ENCODE data around the gene SUMF1. TPM values are rescaled to one million over a fixed set of nuclear protein-coding genes. Genes with fewer than 3 reads are reported as not detected.

SUMF1 gene
- polyA plus RNA-seq, 1 donor (not counting 4 experiments of a cell fraction or from before 2014, with no cell fraction given): 36.1 TPM

DNA sequence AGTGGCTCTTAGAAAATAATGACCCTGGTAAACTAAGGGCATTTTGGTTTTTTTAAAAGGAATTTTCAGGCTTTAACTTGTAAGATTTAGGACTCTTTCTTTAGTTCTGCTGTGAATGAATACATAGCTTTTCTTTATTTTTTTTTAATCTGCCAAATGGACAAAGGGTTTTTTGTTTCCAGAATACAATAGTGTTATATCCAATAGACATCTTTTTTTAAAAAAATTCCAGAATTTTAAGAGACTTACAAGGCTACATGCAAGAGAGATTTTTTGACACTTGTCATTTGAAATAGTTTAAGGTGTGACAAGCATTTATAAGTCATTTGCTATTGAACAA lies 125.8 kb downstream of the SUMF1 start:
- Histone ChIP-seq H3K27me3 (ENCODE audit: control insufficient read depth, extremely low read depth, insufficient read depth, low read length) (no peaks in the 10 kb centered on the region), H3K9me1 (ENCODE audit: control insufficient read depth, extremely low read depth, insufficient read depth, low read length) (no peaks in the 10 kb centered on the region), H3K9ac (ENCODE audit: control insufficient read depth, extremely low read depth, insufficient read depth, low read length) (no peak overlapping the region), H3K27ac (ENCODE audit: control insufficient read depth, insufficient read depth, low read length) (no peak overlapping the region), H2AFZ (ENCODE audit: control insufficient read depth, low read length) (no peak overlapping the region), H3K79me2 (ENCODE audit: control insufficient read depth, insufficient read depth, low read length) (no peaks in the 10 kb centered on the region), H3K4me1 (ENCODE audit: control insufficient read depth, extremely low read depth, insufficient read depth, low read length) (no peaks in the 10 kb centered on the region), H3K4me3 (ENCODE audit: control insufficient read depth in 2 of 3, extremely low read depth in 1 of 3, insufficient read depth in 2 of 3, low read depth in 1 of 3, low read length in 3 of 3) (no peak overlapping the region), H3K4me2 (ENCODE audit: control insufficient read depth, extremely low read depth, insufficient read depth, low read depth, low read length) (no peak overlapping the region), H4K20me1 (ENCODE audit: control insufficient read depth, extremely low read depth, insufficient read depth, low read length) (no peaks in the 10 kb centered on the region), H3K36me3 (ENCODE audit: control insufficient read depth in 2 of 2, extremely low read depth in 1 of 2, insufficient read depth in 2 of 2, low read length in 2 of 2) (no peaks in the 10 kb centered on the region), H3K9me3 (ENCODE audit: control insufficient read depth, low read depth, low read length) (no peaks in the 10 kb centered on the region)
- TF ChIP-seq, protein P1, sequence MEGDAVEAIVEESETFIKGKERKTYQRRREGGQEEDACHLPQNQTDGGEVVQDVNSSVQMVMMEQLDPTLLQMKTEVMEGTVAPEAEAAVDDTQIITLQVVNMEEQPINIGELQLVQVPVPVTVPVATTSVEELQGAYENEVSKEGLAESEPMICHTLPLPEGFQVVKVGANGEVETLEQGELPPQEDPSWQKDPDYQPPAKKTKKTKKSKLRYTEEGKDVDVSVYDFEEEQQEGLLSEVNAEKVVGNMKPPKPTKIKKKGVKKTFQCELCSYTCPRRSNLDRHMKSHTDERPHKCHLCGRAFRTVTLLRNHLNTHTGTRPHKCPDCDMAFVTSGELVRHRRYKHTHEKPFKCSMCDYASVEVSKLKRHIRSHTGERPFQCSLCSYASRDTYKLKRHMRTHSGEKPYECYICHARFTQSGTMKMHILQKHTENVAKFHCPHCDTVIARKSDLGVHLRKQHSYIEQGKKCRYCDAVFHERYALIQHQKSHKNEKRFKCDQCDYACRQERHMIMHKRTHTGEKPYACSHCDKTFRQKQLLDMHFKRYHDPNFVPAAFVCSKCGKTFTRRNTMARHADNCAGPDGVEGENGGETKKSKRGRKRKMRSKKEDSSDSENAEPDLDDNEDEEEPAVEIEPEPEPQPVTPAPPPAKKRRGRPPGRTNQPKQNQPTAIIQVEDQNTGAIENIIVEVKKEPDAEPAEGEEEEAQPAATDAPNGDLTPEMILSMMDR (optimal IDR thresholded peaks at IDR 0.05 in 1 of 3, IDR thresholded peaks at IDR 0.05 in 1 of 3, conservative IDR thresholded peaks at IDR 0.05 in 1 of 3; ENCODE audit: extremely low read depth in 1 of 3, insufficient read depth in 2 of 3, low read length in 3 of 3): no peak
- no peak for TF ChIP-seq EZH2 (IDR thresholded peaks at IDR 0.05; ENCODE audit: low read length)
- dilution Hi-C loops (cut with MboI; ENCODE audit: extremely low pct_ligation_motif_present, low sequenced_read_pairs): no loop called here
- DNase-seq (ENCODE audit: low read depth, low spot score) (no peak), FAIRE-seq (no peak)

DNA sequence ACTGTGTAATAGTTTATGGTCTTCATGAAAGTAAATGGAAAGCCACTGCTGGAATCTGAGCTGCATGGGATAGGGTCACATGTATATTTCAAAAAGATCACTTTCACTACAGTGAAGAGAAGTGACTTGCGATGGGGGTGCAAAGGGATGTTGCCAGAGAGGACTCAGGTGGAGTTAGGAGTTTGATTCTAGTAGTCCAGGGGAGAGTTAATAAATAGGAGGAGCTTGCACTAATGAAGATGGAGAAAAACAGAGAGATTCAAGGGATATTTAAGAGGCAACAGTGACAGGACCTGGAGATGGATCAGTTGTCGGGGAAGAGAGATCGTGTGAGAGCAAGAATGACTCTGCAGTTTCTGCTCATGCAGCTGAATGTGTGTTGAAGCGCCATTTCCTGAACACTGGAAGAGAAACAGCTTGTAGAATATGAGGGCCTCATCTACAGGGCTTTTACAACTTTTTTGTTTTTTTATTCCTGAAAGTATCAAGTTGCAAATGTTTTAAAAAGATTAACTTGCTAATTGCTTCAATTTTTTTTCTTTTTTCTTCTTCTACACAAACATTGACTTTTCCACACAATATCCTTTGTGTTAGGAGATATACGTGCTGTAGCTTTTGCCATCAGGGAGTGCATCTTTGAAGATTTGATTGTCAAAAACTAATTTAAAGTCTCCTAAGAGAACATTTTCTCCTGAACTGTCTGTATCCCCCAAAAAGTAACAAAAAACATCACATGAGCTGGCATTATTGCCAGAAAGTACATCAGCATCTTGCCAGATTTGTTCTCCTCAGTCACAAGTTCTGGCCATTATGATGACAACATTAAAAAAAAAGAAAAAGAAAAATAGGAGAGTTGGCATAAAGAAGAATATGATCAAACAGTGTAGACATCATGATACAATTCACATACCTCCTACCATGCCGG lies 126.4 kb downstream of the SUMF1 start:
- H3K9ac ChIP-seq (ENCODE audit: control insufficient read depth, extremely low read depth, insufficient read depth, low read length): no peak overlapping the region
- no peaks in the 10 kb centered on the region for H3K9me1 ChIP-seq (ENCODE audit: control insufficient read depth, extremely low read depth, insufficient read depth, low read length)
- dilution Hi-C loops (cut with MboI; ENCODE audit: extremely low pct_ligation_motif_present, low sequenced_read_pairs): no loop called here
- H3K4me2 ChIP-seq (ENCODE audit: control insufficient read depth, extremely low read depth, insufficient read depth, low read depth, low read length): no peak overlapping the region
- H3K79me2 ChIP-seq (ENCODE audit: control insufficient read depth, insufficient read depth, low read length): no peaks in the 10 kb centered on the region
- no peak overlapping the region for H3K4me3 ChIP-seq (ENCODE audit: control insufficient read depth in 2 of 3, extremely low read depth in 1 of 3, insufficient read depth in 2 of 3, low read depth in 1 of 3, low read length in 3 of 3)
- no peak for DNase-seq (ENCODE audit: low read depth, low spot score)
- H3K36me3 ChIP-seq (ENCODE audit: control insufficient read depth in 2 of 2, extremely low read depth in 1 of 2, insufficient read depth in 2 of 2, low read length in 2 of 2): no peaks in the 10 kb centered on the region
- H3K27ac ChIP-seq (ENCODE audit: control insufficient read depth, insufficient read depth, low read length): no peak overlapping the region
- no peak for FAIRE-seq
- H4K20me1 ChIP-seq (ENCODE audit: control insufficient read depth, extremely low read depth, insufficient read depth, low read length): no peaks in the 10 kb centered on the region
- H3K9me3 ChIP-seq (ENCODE audit: control insufficient read depth, low read depth, low read length): no peaks in the 10 kb centered on the region
- H3K27me3 ChIP-seq (ENCODE audit: control insufficient read depth, extremely low read depth, insufficient read depth, low read length): no peaks in the 10 kb centered on the region
- TF ChIP-seq, protein P1 (optimal IDR thresholded peaks at IDR 0.05 in 1 of 3, IDR thresholded peaks at IDR 0.05 in 1 of 3, conservative IDR thresholded peaks at IDR 0.05 in 1 of 3; ENCODE audit: extremely low read depth in 1 of 3, insufficient read depth in 2 of 3, low read length in 3 of 3): no peak
- no peak for TF ChIP-seq EZH2 (IDR thresholded peaks at IDR 0.05; ENCODE audit: low read length)
- no peaks in the 10 kb centered on the region for H3K4me1 ChIP-seq (ENCODE audit: control insufficient read depth, extremely low read depth, insufficient read depth, low read length)
- no peak overlapping the region for H2AFZ ChIP-seq (ENCODE audit: control insufficient read depth, low read length)

Measured in keratinocyte (primary cell).